M059J (cell line): ENCODE data around the gene RPL18. TPM values are rescaled to one million over a fixed set of nuclear protein-coding genes. Genes with fewer than 3 reads are reported as not detected.

Experiments used
- DNase-seq: peaks from one replicate; pipeline ENCODE4 v3.0.0-alpha.2; 2012; ENCODE audit warnings: low read depth
- total RNA-seq: library from RNA; depleted of rRNA; stranded (reverse); fragments of >200 nt; shearing (Covaris generic); gene quantifications from 2 replicates; pipeline ENCODE4 v1.2.3, GENCODE V29; 2014

The RPL18 gene
- total RNA-seq, 1 experiment from 2014 or later: 1,602 TPM

GRCh38 chr19:48630296-48631063 is 11.5 kb upstream of the RPL18 start:
- no peak for DNase-seq

GRCh38 chr19:48629599-48630295 is 10.8 kb upstream of the RPL18 start:
- DNase-seq: no peak

- no peak for DNase-seq
Measured at GRCh38 chr19:48629297-48629598, 10.3 kb upstream of the RPL18 start.

- DNase-seq: no peak
Measured at GRCh38 chr19:48628486-48629296, 9.7 kb upstream of the RPL18 start.

- no peak for DNase-seq
Measured at GRCh38 chr19:48627865-48628314, 8.9 kb upstream of the RPL18 start.

GRCh38 chr19:48627201-48627864 is 8.4 kb upstream of the RPL18 start:
- DNase-seq: peak; percentile 78

GRCh38 chr19:48625891-48626327 is 6.9 kb upstream of the RPL18 start:
- DNase-seq: no peak

- no peak for DNase-seq
Measured at GRCh38 chr19:48624791-48625723, 6.1 kb upstream of the RPL18 start.

GRCh38 chr19:48624067-48624594 is 5.2 kb upstream of the RPL18 start:
- peak; percentile 59 for DNase-seq

- no peak for DNase-seq
Measured at GRCh38 chr19:48623556-48624066, 4.6 kb upstream of the RPL18 start.

GRCh38 chr19:48619692-48620585 is 961 bp upstream of the RPL18 start:
- no peak for DNase-seq

- no peak for DNase-seq
Measured at GRCh38 chr19:48618278-48618915, 581 bp downstream of the RPL18 start.

- DNase-seq: no peak
Measured at GRCh38 chr19:48617146-48617937, 1.6 kb downstream of the RPL18 start.

- no peak for DNase-seq
Measured at GRCh38 chr19:48616491-48617056, 2.4 kb downstream of the RPL18 start.

- DNase-seq: no peak
Measured at GRCh38 chr19:48616041-48616436, 2.9 kb downstream of the RPL18 start.

- DNase-seq: no peak
Measured at GRCh38 chr19:48615231-48616040, 3.5 kb downstream of the RPL18 start.
